HL-60 (cell line): Measurements from ENCODE around the gene TMEM217.

Experiments used
- DNase-seq, 2 experiments: peaks; one replicate each; pipeline ENCODE4 v3.0.0-alpha.2; 2010 to 2020; ENCODE audit warnings: low read depth in 1 of 2, low spot score in 1 of 2
- H3K27ac ChIP-seq: fragments of 250-450 bp; sonication (Bioruptor Pico); replicated peaks from 2 replicates; pipeline ENCODE4 v1.5.1; 2020; ENCODE audit warnings: mild to moderate bottlenecking, moderate library complexity
- H3K27me3 ChIP-seq: fragments of 250-450 bp; sonication (Bioruptor Pico); 2 replicates; pipeline ENCODE4 v1.5.1; 2021; ENCODE audit warnings: mild to moderate bottlenecking, moderate library complexity; ENCODE audit not compliant: insufficient read depth, poor library complexity, severe bottlenecking
- H3K4me3 ChIP-seq: replicated peaks from 2 replicates; pipeline ENCODE4 v1.5.1; 2011; ENCODE audit warnings: mild to moderate bottlenecking, control low read depth, low read length; ENCODE audit not compliant: insufficient read depth
- GABPA ChIP-seq: IDR thresholded peaks from 2 replicates; pipeline ENCODE4 v1.6.1; 2012; ENCODE audit warnings: low read depth
- POLR2AphosphoS5 ChIP-seq: IDR thresholded peaks from 2 replicates; pipeline ENCODE4 v1.6.1; 2012; ENCODE audit warnings: low read depth
- SPI1 ChIP-seq: IDR thresholded peaks from 2 replicates; pipeline ENCODE4 v1.6.1; 2012; ENCODE audit warnings: low read depth, mild to moderate bottlenecking, borderline replicate concordance
- TF ChIP-seq, protein P1 (sequence below): IDR thresholded peaks from one replicate; pipeline ENCODE4 v1.5.1; 2011; ENCODE audit warnings: low read length, control low read depth, inconsistent platforms; ENCODE audit not compliant: insufficient read depth
- TF ChIP-seq, protein P2 (sequence below): IDR thresholded peaks from 2 replicates; pipeline ENCODE4 v1.6.1; 2012; ENCODE audit warnings: low read depth; ENCODE audit not compliant: insufficient replicate concordance

Gene TMEM217

DNA sequence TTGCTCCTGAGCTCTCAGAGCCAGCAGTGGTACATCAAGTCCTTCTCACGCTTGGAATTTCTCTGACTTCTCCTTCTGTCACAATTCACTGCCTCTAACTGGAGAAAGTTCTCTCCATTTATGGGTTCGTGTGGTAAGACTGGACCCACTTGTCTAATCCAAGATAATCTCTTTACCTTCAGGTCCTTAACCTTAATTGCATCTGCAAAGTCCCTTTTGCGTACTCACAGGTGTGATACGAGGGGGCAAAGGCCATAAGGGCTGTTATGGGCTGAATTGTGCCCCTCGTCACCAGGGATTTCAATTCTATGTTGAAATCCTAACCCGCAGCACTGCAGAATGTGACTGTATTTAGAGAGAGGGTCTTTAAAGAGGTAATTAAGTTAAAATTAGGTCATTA lies 27.8 kb downstream of the TMEM217 start:
- no peak for DNase-seq
- Histone ChIP-seq H3K4me3 (no peak overlapping the region), H3K27me3 (no peaks in the 10 kb centered on the region), H3K27ac (no peak overlapping the region)
- TF ChIP-seq GABPA (no peak), POLR2AphosphoS5 (no peak), SPI1 (no peak)
- TF ChIP-seq, protein P1, sequence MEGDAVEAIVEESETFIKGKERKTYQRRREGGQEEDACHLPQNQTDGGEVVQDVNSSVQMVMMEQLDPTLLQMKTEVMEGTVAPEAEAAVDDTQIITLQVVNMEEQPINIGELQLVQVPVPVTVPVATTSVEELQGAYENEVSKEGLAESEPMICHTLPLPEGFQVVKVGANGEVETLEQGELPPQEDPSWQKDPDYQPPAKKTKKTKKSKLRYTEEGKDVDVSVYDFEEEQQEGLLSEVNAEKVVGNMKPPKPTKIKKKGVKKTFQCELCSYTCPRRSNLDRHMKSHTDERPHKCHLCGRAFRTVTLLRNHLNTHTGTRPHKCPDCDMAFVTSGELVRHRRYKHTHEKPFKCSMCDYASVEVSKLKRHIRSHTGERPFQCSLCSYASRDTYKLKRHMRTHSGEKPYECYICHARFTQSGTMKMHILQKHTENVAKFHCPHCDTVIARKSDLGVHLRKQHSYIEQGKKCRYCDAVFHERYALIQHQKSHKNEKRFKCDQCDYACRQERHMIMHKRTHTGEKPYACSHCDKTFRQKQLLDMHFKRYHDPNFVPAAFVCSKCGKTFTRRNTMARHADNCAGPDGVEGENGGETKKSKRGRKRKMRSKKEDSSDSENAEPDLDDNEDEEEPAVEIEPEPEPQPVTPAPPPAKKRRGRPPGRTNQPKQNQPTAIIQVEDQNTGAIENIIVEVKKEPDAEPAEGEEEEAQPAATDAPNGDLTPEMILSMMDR: no peak
- TF ChIP-seq, protein P2, sequence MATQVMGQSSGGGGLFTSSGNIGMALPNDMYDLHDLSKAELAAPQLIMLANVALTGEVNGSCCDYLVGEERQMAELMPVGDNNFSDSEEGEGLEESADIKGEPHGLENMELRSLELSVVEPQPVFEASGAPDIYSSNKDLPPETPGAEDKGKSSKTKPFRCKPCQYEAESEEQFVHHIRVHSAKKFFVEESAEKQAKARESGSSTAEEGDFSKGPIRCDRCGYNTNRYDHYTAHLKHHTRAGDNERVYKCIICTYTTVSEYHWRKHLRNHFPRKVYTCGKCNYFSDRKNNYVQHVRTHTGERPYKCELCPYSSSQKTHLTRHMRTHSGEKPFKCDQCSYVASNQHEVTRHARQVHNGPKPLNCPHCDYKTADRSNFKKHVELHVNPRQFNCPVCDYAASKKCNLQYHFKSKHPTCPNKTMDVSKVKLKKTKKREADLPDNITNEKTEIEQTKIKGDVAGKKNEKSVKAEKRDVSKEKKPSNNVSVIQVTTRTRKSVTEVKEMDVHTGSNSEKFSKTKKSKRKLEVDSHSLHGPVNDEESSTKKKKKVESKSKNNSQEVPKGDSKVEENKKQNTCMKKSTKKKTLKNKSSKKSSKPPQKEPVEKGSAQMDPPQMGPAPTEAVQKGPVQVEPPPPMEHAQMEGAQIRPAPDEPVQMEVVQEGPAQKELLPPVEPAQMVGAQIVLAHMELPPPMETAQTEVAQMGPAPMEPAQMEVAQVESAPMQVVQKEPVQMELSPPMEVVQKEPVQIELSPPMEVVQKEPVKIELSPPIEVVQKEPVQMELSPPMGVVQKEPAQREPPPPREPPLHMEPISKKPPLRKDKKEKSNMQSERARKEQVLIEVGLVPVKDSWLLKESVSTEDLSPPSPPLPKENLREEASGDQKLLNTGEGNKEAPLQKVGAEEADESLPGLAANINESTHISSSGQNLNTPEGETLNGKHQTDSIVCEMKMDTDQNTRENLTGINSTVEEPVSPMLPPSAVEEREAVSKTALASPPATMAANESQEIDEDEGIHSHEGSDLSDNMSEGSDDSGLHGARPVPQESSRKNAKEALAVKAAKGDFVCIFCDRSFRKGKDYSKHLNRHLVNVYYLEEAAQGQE: no peak

DNA sequence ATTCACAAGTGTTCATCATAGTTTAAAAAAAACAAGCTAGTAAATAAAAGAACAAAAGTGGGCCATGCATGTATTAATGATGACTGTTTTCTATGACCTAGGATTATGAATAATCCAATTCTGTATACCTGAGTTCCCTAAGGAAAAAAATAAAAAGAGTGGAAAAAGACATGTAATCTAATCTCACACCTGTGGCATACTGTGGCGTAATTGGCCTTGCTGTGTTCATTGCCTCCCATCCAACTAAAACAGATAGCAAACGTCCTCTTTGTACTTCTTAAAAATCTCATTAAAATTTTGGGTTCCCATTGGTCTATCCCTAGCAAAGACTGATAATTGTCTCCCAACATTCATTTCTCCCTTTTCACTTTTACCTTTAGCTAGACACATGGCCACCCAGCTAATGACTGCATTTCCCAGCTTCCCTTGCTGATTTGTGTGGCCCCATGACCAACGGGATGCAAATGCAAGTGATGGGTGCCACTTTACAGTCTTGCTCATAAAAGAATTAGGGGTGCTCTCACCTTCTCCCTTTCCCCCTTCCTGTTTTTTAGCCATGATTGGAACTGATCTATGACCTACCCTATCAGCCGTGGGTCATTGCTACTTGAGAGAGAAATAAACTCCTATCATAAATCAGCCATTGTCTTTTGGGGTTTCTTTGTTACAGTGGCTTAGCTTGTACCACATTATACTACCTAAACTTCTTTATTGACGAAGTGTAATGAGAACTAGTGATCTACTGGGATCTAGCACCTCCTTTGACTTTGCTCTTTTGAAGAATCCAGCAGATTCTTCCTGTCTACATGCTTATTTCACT lies 32.4 kb downstream of the TMEM217 start:
- Histone ChIP-seq H3K4me3 (no peak overlapping the region), H3K27ac (no peak overlapping the region), H3K27me3 (no peaks in the 10 kb centered on the region)
- no peak for DNase-seq
- TF ChIP-seq, protein P1: no peak
- TF ChIP-seq, protein P2: no peak

DNA sequence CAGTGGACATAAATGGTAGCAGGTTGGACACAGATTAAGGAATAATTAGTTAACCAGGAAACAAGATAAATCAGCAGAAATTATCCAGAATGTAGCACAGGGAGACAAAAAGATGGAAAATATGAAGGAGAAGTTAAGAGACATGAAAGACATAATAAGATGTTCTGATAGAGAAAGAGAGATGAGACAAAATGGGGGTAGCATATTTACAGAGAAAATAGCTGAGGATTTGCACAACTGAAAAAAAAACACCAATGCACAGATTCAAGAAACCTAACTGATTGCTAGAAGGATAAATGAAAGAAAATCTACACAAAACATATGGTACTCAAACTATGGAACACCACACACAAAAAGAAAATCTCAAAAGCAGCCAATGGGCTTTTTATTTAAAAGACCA lies 35.0 kb downstream of the TMEM217 start:
- no peak overlapping the region for H3K4me3 ChIP-seq
- H3K27me3 ChIP-seq: no peaks in the 10 kb centered on the region
- no peak overlapping the region for H3K27ac ChIP-seq
- DNase-seq: no peak
- no peak for TF ChIP-seq POLR2AphosphoS5
- TF ChIP-seq GABPA: no peak
- TF ChIP-seq SPI1: no peak
- TF ChIP-seq, protein P1: no peak
- TF ChIP-seq, protein P2: no peak
